Activated T-helper 1 cell treated with anti-CD3 and anti-CD28 coated beads, Interleukin-2, amount 50 U/mL, for 16 hours (primary cell): ENCODE data around the gene SLC66A2.
"Not testable (repeated sequence)": the region's sequence is repeated elsewhere in the genome, so short reads cannot be mapped to it uniquely, and the experiment has no call there.

Experiments
- DNase-seq, 2 donors: peaks; one replicate each; pipeline ENCODE4 v3.0.0-alpha.2; 2020; ENCODE audit warnings: low read depth in 1 of 2, low spot score in 1 of 2

The SLC66A2 gene

DNA sequence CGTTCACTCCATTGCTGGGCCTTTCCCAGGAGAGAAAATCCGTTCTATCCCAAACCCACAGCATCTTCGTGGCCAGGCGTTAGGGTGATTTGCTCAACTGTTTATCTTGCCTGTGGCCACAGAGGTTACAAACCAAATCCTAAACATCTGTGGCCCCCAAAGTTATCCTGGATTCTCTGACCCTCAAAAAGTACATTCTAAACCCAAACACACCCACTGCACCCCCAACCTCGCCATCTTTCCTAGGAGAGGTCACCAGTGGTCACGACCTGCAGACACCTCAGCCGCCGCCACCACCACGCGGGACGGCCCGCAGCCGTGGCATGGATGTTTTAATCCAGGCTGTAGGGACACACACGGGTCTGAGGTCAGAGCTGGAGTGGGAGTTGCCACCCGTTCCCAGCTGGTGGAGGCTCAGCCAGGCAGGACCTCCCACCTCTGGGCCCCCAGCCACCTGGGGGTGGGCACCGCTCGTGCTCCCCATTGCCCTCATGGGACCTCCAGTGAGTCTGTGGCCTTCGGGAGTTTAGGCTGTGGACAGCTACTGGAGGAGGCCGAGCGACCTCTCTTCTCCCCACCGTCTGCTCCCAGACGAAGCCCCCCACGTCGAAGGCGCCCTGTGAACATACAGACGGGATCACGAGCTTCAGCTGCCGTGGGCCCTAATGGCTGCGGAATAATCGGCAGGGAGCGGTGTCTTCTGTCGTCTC, 81.7 kb downstream of the SLC66A2 start:
- DNase-seq: no peak

- no peak for DNase-seq
These were observed 82.5 kb downstream of the SLC66A2 start for GRCh38 chr18:79868811-79869541.

GRCh38 chr18:79868168-79868784, 83.2 kb downstream of the SLC66A2 start:
- no peak for DNase-seq

- no peak for DNase-seq
These were observed 83.8 kb downstream of the SLC66A2 start for GRCh38 chr18:79867666-79868065.

DNA sequence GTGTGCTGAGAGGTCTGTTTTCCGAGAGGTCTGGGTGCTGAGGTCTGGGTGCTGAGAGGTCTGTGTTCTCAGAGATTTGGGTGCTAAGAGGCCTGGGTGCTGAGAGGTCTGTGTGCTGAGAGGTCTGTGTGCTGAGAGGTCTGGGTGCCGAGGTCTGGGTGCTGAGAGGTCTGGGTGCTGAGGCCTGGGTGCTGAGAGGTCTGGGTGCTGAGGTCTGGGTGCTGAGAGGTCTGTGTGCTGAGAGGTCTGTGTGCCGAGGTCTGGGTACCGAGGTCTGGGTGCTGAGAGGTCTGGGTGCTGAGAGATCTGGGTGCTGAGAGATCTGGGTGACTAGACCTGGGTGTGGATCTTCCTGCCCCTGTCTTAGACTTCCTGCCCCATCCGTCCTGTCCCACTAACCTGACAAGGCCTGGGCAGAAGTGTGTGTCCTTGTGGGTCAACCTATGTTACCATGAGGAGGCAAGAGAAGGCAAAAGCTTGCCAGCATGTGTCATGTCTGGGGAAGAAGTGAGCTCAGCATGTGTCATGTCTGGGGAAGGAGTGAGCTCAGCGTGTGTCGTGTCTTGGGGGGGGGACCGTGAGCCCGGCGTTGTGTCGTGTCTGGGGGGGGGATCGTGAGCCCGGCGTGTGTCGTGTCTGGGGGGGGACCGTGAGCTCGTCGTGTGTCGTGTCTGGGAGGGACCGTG, 84.4 kb downstream of the SLC66A2 start:
- no peak for DNase-seq

DNA sequence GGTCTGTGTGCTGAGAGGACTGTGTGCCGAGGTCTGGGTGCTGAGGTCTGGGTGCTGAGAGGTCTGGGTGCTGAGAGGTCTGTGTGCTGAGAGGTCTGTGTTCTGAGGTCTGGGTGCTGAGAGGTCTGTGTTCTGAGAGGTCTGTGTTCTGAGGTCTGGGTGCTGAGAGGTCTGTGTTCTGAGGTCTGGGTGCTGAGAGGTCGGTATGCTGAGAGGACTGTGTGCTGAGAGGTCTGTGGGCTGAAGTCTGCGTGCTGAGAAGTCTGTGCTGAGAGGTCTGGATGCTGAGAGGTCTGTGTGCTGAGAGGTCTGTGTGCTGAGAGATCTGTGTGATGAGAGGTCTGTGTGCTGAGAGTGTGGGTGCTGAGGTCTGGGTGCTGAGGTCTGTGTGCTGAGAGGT, 85.5 kb downstream of the SLC66A2 start:
- DNase-seq: not testable (repeated sequence)

DNA sequence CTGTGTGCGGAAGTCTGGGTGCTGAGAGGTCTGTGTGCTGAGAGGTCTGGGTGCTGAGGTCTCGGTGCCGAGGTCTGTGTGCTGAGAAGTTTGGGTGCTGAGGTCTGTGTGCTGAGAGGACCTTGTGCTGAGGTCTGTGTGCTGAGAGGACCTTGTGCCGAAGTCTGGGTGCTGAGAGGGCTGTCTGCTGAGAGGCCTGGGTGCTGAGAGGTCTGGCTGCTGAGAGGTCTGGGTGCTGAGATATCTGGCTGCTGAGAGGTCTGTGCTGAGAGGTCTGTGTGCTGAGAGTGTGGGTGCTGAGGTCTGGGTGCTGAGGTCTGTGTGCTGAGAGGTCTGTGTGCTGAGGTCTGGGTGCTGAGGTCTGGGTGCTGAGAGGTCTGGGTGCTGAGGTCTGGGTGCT, 86.5 kb downstream of the SLC66A2 start:
- not testable (repeated sequence) for DNase-seq

GRCh38 chr18:79864006-79864725, 87.3 kb downstream of the SLC66A2 start:
- DNase-seq: no peak

DNA sequence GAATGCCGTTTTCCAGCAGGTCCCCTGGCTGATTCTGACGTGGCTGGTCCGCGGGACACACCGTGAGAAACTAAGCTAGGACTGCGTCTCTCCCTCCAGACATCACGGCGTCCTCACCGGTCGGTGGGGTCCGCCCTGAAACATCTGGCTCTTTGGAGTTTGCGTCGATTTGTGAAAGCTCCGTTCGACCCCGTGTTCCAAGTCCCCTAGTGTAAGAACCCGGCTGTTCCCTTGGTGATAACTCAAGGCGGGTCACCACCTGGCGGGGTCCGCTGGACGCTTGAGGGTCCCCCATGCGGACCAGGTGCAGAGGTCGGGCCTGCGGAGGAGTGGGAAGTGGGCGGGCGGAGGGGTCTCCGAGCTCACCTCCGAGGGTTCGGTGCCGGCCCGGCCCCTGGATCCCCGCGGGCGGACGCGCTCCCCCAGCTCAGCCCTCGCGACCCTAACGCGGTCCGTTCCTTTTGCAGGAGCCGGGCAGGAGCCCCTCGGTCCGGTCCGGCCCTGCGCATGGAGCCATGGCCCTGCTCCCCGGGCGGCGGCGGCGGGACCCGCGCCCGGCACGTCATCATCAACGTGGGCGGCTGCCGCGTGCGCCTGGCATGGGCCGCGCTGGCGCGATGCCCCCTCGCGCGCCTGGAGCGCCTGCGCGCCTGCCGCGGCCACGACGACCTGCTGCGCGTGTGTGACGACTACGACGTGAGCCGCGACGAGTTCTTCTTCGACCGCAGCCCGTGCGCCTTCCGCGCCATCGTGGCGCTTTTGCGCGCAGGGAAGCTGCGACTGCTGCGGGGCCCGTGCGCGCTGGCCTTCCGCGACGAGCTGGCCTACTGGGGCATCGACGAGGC, 88.1 kb downstream of the SLC66A2 start:
- DNase-seq: no peak

GRCh38 chr18:79862562-79862961, 88.9 kb downstream of the SLC66A2 start:
- no peak for DNase-seq

GRCh38 chr18:79861687-79862086, 89.8 kb downstream of the SLC66A2 start:
- no peak for DNase-seq

DNA sequence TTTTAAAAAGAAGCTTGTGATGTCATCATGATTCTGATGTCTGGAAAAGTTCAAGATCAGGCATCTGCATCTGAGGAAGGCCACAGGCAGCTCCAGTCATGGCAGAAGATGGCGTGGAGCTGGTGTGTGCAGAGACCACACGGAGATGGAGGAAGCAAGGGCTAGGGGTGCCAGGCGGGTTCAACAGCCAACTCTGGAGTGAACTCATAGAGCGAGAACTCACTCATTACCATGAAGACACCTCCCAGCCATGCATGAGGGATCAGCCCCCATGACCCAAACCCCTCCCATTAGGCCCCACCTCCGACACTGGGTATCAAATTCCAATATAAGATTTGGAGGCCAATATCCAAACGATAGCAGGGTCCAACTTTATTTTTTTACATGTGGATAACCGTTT, 92.1 kb downstream of the SLC66A2 start:
- no peak for DNase-seq

- no peak for DNase-seq
These were observed 94.3 kb downstream of the SLC66A2 start for GRCh38 chr18:79857082-79857671.

- no peak for DNase-seq
These were observed 95.1 kb downstream of the SLC66A2 start for GRCh38 chr18:79856119-79857007.

- DNase-seq: no peak
These were observed 96.1 kb downstream of the SLC66A2 start for GRCh38 chr18:79855147-79855933.

- no peak for DNase-seq
These were observed 97.5 kb downstream of the SLC66A2 start for GRCh38 chr18:79853993-79854364.

DNA sequence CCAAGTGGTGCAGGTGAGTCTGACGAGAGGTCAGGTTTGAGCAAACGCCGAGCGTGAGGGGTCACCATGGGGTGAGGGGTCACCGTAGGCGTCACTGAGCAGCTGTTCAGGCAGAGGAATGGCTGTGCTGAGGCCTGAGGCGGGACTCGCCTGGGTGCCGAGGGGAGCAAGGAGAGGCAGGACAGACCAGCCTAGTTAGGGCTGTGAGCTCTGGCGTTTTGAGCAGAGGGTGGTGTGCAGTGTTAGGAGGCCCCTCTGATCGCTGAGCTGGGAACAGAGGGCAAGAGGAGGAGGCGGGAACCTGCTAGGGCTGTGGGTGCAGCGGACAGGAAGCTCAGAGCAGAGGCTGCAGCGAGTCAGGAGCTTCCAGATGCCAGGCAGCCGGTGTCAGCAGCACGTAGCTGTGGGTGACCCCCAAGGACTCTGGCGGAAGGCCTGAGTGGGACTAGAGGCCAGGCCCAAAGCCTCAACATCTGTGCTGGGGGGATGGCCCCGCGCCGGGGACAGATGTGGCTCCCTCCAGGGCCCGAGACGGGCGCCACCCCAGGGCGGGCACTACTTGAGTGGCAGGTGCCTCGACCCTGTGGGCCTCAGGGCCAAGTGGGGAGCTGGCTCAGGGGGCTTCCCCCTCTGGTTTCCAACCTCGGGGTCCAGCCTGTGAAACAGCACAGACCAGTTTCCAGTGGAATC, 98.0 kb downstream of the SLC66A2 start:
- DNase-seq: no peak
